ENCODE measurements around the gene HOXD3.

DNA sequence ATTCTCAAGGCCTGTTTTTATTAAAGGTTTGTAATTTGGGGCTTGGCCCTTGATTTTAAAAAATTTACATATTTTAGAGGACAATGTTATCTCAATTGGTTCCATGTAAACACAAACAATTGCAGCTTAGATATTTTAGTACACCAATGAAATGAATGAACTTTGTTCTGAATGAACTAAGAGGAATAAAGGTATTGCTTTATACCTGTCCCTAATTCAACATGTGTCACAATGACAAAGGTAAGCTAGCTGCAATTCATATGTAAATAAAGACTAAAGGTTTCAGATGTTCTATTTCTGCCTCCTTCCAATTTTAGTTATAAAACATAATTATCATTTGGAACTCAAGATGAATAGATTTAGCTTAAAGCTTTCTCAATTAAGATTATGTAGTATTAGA lies 42.8 kb downstream of the HOXD3 start:
- TF ChIP-seq, protein P1, sequence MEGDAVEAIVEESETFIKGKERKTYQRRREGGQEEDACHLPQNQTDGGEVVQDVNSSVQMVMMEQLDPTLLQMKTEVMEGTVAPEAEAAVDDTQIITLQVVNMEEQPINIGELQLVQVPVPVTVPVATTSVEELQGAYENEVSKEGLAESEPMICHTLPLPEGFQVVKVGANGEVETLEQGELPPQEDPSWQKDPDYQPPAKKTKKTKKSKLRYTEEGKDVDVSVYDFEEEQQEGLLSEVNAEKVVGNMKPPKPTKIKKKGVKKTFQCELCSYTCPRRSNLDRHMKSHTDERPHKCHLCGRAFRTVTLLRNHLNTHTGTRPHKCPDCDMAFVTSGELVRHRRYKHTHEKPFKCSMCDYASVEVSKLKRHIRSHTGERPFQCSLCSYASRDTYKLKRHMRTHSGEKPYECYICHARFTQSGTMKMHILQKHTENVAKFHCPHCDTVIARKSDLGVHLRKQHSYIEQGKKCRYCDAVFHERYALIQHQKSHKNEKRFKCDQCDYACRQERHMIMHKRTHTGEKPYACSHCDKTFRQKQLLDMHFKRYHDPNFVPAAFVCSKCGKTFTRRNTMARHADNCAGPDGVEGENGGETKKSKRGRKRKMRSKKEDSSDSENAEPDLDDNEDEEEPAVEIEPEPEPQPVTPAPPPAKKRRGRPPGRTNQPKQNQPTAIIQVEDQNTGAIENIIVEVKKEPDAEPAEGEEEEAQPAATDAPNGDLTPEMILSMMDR (IDR thresholded peaks at IDR 0.05; ENCODE audit: insufficient read depth, low read depth, low read length) = no peak
- no peak for TF ChIP-seq EZH2 (IDR thresholded peaks at IDR 0.05; ENCODE audit: insufficient read depth, low read length)

Measured in astrocyte (in vitro differentiated cells and primary cell).